K562 (cell line): Measurements from ENCODE around the gene EMC10. TPM values are rescaled to one million over a fixed set of nuclear protein-coding genes. Genes with fewer than 3 reads are reported as not detected.

Experiments used
- BRCA1 ChIP-seq, 2 experiments: fragments of 450-650 bp in 1 of 2; sonication (generic) in 1 of 2; formaldehyde crosslinking in 1 of 2; IDR thresholded peaks; 2 replicates each; pipeline versions ENCODE4 v1.5.0 to v1.6.1; 2017 to 2020; ENCODE audit warnings: mild to moderate bottlenecking in 1 of 2, missing genetic modification reagents in 1 of 2
- CREB5 ChIP-seq: fragments of 250-450 bp; sonication (Bioruptor Pico); IDR thresholded peaks from 2 replicates; pipeline ENCODE4 v1.5.0; 2020; ENCODE audit warnings: mild to moderate bottlenecking
- DPF2 ChIP-seq: fragments of 450-650 bp; IDR thresholded peaks from 2 replicates; pipeline ENCODE4 v1.6.1; 2016
- MIER1 ChIP-seq: fragments of 450-650 bp; IDR thresholded peaks from 2 replicates; pipeline ENCODE4 v1.6.1; 2016; ENCODE audit warnings: antibody characterized with exemption, mild to moderate bottlenecking, low read depth
- NR2C1 ChIP-seq, 2 experiments: fragments of 450-650 bp; IDR thresholded peaks; 2 replicates each; pipeline ENCODE4 v1.6.1; 2017; ENCODE audit warnings: mild to moderate bottlenecking in 2 of 2, antibody characterized with exemption in 1 of 2, inconsistent platforms in 1 of 2, missing compliant biosample characterization in 1 of 2, missing genetic modification characterization in 1 of 2
- RCOR1 ChIP-seq, 2 experiments: IDR thresholded peaks; 2 replicates each; pipeline ENCODE4 v1.6.1; 2012; ENCODE audit warnings: low read depth in 2 of 2, low read length in 2 of 2, borderline replicate concordance in 1 of 2, improper control_type of control experiment in 1 of 2
- STAT5A ChIP-seq: IDR thresholded peaks from 2 replicates; pipeline ENCODE4 v1.6.1; 2012; ENCODE audit warnings: low read length, inconsistent platforms, borderline replicate concordance
- TEAD1 ChIP-seq, 2 experiments: fragments of 450-650 bp in 1 of 2; sonication (generic) in 1 of 2; formaldehyde crosslinking; IDR thresholded peaks; 2 replicates each; pipeline versions ENCODE4 v1.4.0 to v1.8.0; 2020 to 2022; ENCODE audit warnings: mild to moderate bottlenecking in 2 of 2, missing genetic modification reagents in 1 of 2
- TFE3 ChIP-seq: fragments of 450-650 bp; formaldehyde crosslinking; IDR thresholded peaks from 2 replicates; pipeline ENCODE4 v1.4.0; 2020; ENCODE audit warnings: mild to moderate bottlenecking, mixed read lengths
- THRB ChIP-seq: fragments of 450-650 bp; formaldehyde crosslinking; conservative IDR thresholded peaks from 2 replicates; pipeline ENCODE4 v1.4.0; 2022; ENCODE audit warnings: mild to moderate bottlenecking, missing genetic modification characterization
- WHSC1 ChIP-seq: IDR thresholded peaks from one replicate; pipeline ENCODE4 v1.6.1; 2012; ENCODE audit warnings: low read length, control low read depth, inconsistent platforms
- ZNF121 ChIP-seq: sonication (generic); formaldehyde crosslinking; conservative IDR thresholded peaks from 2 replicates; pipeline ENCODE4 v1.8.0; 2022; ENCODE audit warnings: missing genetic modification reagents
- ZNF174 ChIP-seq: fragments of 250-450 bp; sonication (Bioruptor Pico); IDR thresholded peaks from 2 replicates; pipeline ENCODE4 v1.4.0; 2020; ENCODE audit warnings: mild to moderate bottlenecking
- ZNF41 ChIP-seq: fragments of 250-450 bp; sonication (Bioruptor Pico); conservative IDR thresholded peaks from 2 replicates; pipeline ENCODE4 v1.4.0; 2020; ENCODE audit warnings: mild to moderate bottlenecking
- ZNF551 ChIP-seq: fragments of 250-450 bp; sonication (Bioruptor Pico); IDR thresholded peaks from 2 replicates; pipeline ENCODE4 v1.5.0; 2021; ENCODE audit warnings: mild to moderate bottlenecking, moderate library complexity
- polyA plus RNA-seq, 8 experiments: library from polyadenylated mRNA; depleted of rRNA in 4 of 8; stranded (reverse) in 5 of 8; unstranded in 3 of 8; fragments of >200 nt; fragmentation: Nextera tagmentation in 2 of 8; fragmentation: Illumina TruSeq in 1 of 8; extraction: Ambion mirVana in 2 of 8; extraction: Trizol in 1 of 8; gene quantifications; 2 replicates each; pipeline versions ENCODE4 v1.2.1 to v1.2.3, GENCODE V29; 2011 to 2014; ENCODE audit warnings: inconsistent platforms in 1 of 8, missing spikeins in 1 of 8
- total RNA-seq, 7 experiments: library from RNA; depleted of rRNA in 6 of 7; stranded (reverse); fragments of >200 nt in 6 of 7; fragmentation: Illumina TruSeq in 2 of 7; extraction: Trizol in 2 of 7; gene quantifications; 2 replicates each; pipeline versions ENCODE4 v1.2.1 to v1.2.3, GENCODE V29; 2011 to 2021; ENCODE audit warnings: low replicate concordance in 1 of 7
- TF ChIP-seq, protein P1 (sequence below): sonication (generic); formaldehyde crosslinking; IDR thresholded peaks from 2 replicates; pipeline ENCODE4 v1.8.0; 2022; ENCODE audit warnings: mild to moderate bottlenecking, missing genetic modification reagents
- TF ChIP-seq, protein P2 (sequence below), 2 experiments: fragments of 450-650 bp; IDR thresholded peaks; 2 replicates each; pipeline ENCODE4 v1.6.1; 2018; ENCODE audit warnings: mild to moderate bottlenecking in 2 of 2, low read depth in 1 of 2; ENCODE audit not compliant: partially characterized antibody in 2 of 2

EMC10 gene
- total and polyA plus RNA-seq, 9 of the 15 experiments (the other 6 are each of a cell fraction or from before 2014, with no cell fraction given) = 1.4 to 46.0 (median 13.1) TPM

DNA sequence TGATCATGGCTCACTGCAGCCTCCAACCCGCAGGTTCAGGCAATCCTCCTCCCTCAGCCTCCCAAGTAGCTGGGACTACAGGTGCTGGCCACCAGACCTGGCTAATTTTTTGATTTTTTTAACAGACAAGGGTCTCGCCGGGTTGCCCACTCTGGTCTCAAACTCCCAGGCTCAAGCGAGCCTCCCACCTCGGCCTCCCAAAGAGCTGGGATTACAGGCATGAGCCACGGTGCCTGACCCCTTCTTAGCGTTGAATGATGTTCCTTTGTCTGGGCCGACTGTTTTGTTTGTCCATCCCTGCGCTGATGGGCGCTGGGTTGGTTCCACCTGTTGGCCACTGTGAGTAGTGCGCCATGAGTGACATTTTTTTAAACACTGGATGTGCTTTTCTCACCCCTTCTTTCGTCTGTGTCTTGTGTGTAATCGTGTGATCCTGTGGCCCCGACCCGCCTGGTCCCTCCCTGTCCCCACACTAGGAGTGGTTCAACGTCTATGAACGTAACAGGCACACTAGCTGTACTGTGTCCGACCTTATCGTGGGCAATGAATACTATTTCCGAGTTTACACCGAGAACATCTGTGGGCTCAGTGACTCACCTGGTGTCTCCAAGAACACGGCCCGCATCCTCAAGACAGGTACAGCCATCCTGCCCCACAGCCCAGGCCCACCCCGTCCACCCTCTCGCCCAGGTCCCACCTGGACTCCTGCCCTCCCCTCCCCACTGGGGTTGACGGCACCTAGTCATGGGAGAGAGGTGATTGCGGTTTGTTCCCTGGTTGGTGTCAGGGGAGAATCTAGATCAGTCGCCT lies 15.0 kb upstream of the EMC10 start (continued):
- TF ChIP-seq RCOR1 (IDR thresholded peaks at IDR 0.05; ENCODE audit: borderline replicate concordance in 1 of 2, low read depth in 2 of 2, low read length in 2 of 2) (peak in 1 of 2 experiments; percentile 70; a peak in 1 of 4 replicates), WHSC1 (no peak), DPF2 (no peak), TEAD1 (CRISPR knock-in tag; IDR thresholded peaks at IDR 0.05) (0 out of 4 replicates have a peak, but pooled peaks of 1 of the 2 experiments have one; percentile 19), ZNF174 (CRISPR knock-in tag) (no peak), TFE3 (CRISPR knock-in tag) (no peak), STAT5A (no peak), NR2C1 (IDR thresholded peaks at IDR 0.05) (peak; percentile 35; the same call in 1 of the 2 replicates), NR2C1 (tag; IDR thresholded peaks at IDR 0.05) (no peak), ZNF551 (CRISPR knock-in tag) (no peak), ZNF41 (no peak), MIER1 (no peak), BRCA1 (IDR thresholded peaks at IDR 0.05) (no peak), BRCA1 (CRISPR knock-in tag; IDR thresholded peaks at IDR 0.05) (no peak), THRB (CRISPR knock-in tag) (no peak), CREB5 (CRISPR knock-in tag) (no peak), ZNF121 (CRISPR knock-in tag) (peak; percentile 8; the same call in 1 of the 2 replicates)
- TF ChIP-seq, protein P1, sequence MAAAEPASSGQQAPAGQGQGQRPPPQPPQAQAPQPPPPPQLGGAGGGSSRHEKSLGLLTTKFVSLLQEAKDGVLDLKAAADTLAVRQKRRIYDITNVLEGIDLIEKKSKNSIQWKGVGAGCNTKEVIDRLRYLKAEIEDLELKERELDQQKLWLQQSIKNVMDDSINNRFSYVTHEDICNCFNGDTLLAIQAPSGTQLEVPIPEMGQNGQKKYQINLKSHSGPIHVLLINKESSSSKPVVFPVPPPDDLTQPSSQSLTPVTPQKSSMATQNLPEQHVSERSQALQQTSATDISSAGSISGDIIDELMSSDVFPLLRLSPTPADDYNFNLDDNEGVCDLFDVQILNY (CRISPR knock-in tag) = no peak
- TF ChIP-seq, protein P2, sequence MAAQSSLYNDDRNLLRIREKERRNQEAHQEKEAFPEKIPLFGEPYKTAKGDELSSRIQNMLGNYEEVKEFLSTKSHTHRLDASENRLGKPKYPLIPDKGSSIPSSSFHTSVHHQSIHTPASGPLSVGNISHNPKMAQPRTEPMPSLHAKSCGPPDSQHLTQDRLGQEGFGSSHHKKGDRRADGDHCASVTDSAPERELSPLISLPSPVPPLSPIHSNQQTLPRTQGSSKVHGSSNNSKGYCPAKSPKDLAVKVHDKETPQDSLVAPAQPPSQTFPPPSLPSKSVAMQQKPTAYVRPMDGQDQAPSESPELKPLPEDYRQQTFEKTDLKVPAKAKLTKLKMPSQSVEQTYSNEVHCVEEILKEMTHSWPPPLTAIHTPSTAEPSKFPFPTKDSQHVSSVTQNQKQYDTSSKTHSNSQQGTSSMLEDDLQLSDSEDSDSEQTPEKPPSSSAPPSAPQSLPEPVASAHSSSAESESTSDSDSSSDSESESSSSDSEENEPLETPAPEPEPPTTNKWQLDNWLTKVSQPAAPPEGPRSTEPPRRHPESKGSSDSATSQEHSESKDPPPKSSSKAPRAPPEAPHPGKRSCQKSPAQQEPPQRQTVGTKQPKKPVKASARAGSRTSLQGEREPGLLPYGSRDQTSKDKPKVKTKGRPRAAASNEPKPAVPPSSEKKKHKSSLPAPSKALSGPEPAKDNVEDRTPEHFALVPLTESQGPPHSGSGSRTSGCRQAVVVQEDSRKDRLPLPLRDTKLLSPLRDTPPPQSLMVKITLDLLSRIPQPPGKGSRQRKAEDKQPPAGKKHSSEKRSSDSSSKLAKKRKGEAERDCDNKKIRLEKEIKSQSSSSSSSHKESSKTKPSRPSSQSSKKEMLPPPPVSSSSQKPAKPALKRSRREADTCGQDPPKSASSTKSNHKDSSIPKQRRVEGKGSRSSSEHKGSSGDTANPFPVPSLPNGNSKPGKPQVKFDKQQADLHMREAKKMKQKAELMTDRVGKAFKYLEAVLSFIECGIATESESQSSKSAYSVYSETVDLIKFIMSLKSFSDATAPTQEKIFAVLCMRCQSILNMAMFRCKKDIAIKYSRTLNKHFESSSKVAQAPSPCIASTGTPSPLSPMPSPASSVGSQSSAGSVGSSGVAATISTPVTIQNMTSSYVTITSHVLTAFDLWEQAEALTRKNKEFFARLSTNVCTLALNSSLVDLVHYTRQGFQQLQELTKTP (IDR thresholded peaks at IDR 0.05; ENCODE audit: low read depth in 1 of 2, partially characterized antibody in 2 of 2) = no peak
